Lower leg skin (tissue), 3 donors: Measurements from ENCODE around the gene ZNF805.

Source experiments
- POLR2A ChIP-seq, 2 donors: fragments of 450-650 bp; IDR thresholded peaks; one replicate each; pipeline ENCODE4 v1.6.1; 2016 to 2017; ENCODE audit warnings: antibody characterized with exemption in 2 of 2, mild to moderate bottlenecking in 1 of 2, moderate library complexity in 1 of 2
- TF ChIP-seq, protein P1 (sequence below), 3 donors: fragments of 450-650 bp; IDR thresholded peaks; one replicate each; pipeline ENCODE4 v1.5.1; 2016; ENCODE audit warnings: antibody characterized with exemption in 3 of 3, mild to moderate bottlenecking in 3 of 3, moderate library complexity in 2 of 3

DNA sequence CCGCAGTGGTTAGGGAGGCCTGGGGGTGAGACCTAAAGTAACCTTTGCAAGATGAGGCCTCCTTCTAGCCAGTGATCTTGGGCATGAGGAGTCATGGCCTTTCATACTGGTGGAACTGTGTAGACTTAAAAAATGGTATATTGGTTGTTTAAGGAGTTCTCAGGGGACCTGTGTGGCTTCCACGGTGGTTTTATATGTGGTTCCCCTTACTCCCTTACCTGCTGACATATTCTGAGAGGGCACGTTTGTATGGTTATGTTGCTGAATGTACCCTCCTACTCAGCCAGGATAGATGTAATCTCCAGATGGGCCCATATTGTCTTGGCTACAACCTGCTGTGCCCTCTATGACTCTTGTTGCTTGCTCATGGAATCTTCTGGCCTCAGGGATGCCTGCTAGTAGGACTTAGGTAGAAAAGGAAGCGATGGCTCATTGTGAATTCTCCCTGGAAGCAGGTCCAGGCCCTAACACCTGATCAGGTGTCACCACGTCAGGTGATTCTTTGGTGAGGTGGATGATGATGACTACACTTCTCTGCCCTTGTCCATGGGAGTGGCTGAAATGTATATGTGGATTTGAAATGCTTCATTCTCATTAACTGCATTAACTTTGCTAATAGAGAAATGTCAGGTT is 41.7 kb downstream of the ZNF805 start:
- TF ChIP-seq, protein P1, sequence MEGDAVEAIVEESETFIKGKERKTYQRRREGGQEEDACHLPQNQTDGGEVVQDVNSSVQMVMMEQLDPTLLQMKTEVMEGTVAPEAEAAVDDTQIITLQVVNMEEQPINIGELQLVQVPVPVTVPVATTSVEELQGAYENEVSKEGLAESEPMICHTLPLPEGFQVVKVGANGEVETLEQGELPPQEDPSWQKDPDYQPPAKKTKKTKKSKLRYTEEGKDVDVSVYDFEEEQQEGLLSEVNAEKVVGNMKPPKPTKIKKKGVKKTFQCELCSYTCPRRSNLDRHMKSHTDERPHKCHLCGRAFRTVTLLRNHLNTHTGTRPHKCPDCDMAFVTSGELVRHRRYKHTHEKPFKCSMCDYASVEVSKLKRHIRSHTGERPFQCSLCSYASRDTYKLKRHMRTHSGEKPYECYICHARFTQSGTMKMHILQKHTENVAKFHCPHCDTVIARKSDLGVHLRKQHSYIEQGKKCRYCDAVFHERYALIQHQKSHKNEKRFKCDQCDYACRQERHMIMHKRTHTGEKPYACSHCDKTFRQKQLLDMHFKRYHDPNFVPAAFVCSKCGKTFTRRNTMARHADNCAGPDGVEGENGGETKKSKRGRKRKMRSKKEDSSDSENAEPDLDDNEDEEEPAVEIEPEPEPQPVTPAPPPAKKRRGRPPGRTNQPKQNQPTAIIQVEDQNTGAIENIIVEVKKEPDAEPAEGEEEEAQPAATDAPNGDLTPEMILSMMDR (IDR thresholded peaks at IDR 0.05), result no peak
- no peak for TF ChIP-seq POLR2A (IDR thresholded peaks at IDR 0.05)
